Calu3 (cell line): ENCODE results near the gene NEMF. TPM values are rescaled to one million over a fixed set of nuclear protein-coding genes. Genes with fewer than 3 reads are reported as not detected.
A peak's percentile ranks its signal among the peaks of the same experiment; 100 is the strongest.

Experiments used
- BruUV-seq: library from RNA; stranded (reverse); fragments of 400-500 nt; replicated peaks from 2 replicates; lab custom pipeline; 2021; lab: Mats Ljungman, UMichigan
- CTCF ChIA-PET: fragments of 300-600 bp; sonication (Branson Sonifier 250); formaldehyde crosslinking; loops from one replicate; lab custom pipeline; 2022; ENCODE audit warnings: antibody characterized with exemption; lab: Charles Lee
- DNase-seq: peaks from one replicate; pipeline ENCODE4 v3.0.0; 2022
- H3K27ac Mint-ChIP-seq: one replicate; pipeline ENCODE4 v1.8.0; 2022; ENCODE audit warnings: mixed read lengths; ENCODE audit not compliant: unreplicated experiment
- H3K27me3 Mint-ChIP-seq: one replicate; pipeline ENCODE4 v1.8.0; 2022; ENCODE audit warnings: mixed read lengths; ENCODE audit not compliant: unreplicated experiment
- H3K36me3 Mint-ChIP-seq: one replicate; pipeline ENCODE4 v1.8.0; 2022; ENCODE audit warnings: mild to moderate bottlenecking, moderate library complexity, mixed read lengths; ENCODE audit not compliant: insufficient read depth, unreplicated experiment
- H3K4me1 Mint-ChIP-seq: one replicate; pipeline ENCODE4 v1.8.0; 2022; ENCODE audit warnings: mild to moderate bottlenecking, low read depth, mixed read lengths; ENCODE audit not compliant: unreplicated experiment
- H3K4me3 Mint-ChIP-seq: one replicate; pipeline ENCODE4 v1.8.0; 2022; ENCODE audit warnings: mild to moderate bottlenecking, low read depth, moderate library complexity, mixed read lengths; ENCODE audit not compliant: unreplicated experiment
- H3K9me3 Mint-ChIP-seq: one replicate; pipeline ENCODE4 v1.8.0; 2022; ENCODE audit warnings: low read depth, mixed read lengths; ENCODE audit not compliant: unreplicated experiment
- CTCF ChIP-seq: fragments of 200-600 bp; IDR thresholded peaks from one replicate; pipeline ENCODE4 v1.8.0; 2022; ENCODE audit warnings: antibody characterized with exemption; ENCODE audit not compliant: unreplicated experiment
- intact Hi-C: fragments of 100-400 bp; cut with micrococcal nuclease; formaldehyde crosslinking; loops from one replicate; pipeline ENCODE4 v1.10.0; 2022; ENCODE audit not compliant: unreplicated experiment
- total RNA-seq: library from RNA; stranded (reverse); gene quantifications from 2 replicates; pipeline ENCODE4 v1.2.3, GENCODE V29; 2022

The NEMF gene
- total RNA-seq, 1 experiment from 2014 or later, result 77.7 TPM

GRCh38 chr14:49767571-49768300 lies 84.9 kb downstream of the NEMF start, which contains the start of gene KLHDC2:
Gene KLHDC2 (plus strand): TSS chr14:49768153. CDS start chr14:49768469, 316 bp downstream.
- Mint-ChIP-seq H3K4me1 (peaks cover 28% of the 10 kb centered on the region), H3K27me3 (no peaks in the 10 kb centered on the region), H3K27ac (peak within 1 kb of the TSS; percentile 78), H3K4me3 (peak within 1 kb of the TSS; percentile 85), H3K9me3 (no peaks in the 10 kb centered on the region), H3K36me3 (peaks cover 44% of the 10 kb centered on the region)
- no peak for TF ChIP-seq CTCF
- CTCF ChIA-PET, result interaction anchor here (0.6 to 3.8 kb wide), 8 partner anchors 18 to 706 kb away, joined by 3 to 27 read pairs (median 4); partner anchors contain the start of genes DNAAF2 and POLE2
- DNase-seq, result peak; percentile 91
- BruUV-seq, result no TSS peak
- intact Hi-C loops, result loop anchor here (5.0 kb wide), 2 partner anchors 75 to 135 kb away; partner anchors contain the start of gene KLHDC1

GRCh38 chr14:49767270-49767570 lies 85.4 kb downstream of the NEMF start:
- CTCF ChIA-PET, result interaction anchor here (0.6 to 3.8 kb wide), 6 partner anchors 17 to 512 kb away, joined by 3 to 27 read pairs (median 5); partner anchors contain the start of genes DNAAF2 and POLE2
- TSS peak; percentile 39 for BruUV-seq
- intact Hi-C loops, result loop anchor here (5.0 kb wide), 2 partner anchors 75 to 135 kb away; partner anchors contain the start of gene KLHDC1
- Mint-ChIP-seq H3K4me1 (peaks cover 28% of the 10 kb centered on the region), H3K36me3 (peaks cover 44% of the 10 kb centered on the region), H3K27ac (peak overlapping the region; percentile 78), H3K9me3 (no peaks in the 10 kb centered on the region), H3K4me3 (peak overlapping the region; percentile 85), H3K27me3 (no peaks in the 10 kb centered on the region)
- no peak for DNase-seq
- TF ChIP-seq CTCF, result no peak

GRCh38 chr14:49766839-49767238 lies 85.7 kb downstream of the NEMF start:
- TF ChIP-seq CTCF, result no peak
- CTCF ChIA-PET, result interaction anchor here (1.8 to 3.8 kb wide), 2 partner anchors 75 to 132 kb away, joined by 6 to 27 read pairs; partner anchors contain the start of gene DNAAF2
- Mint-ChIP-seq H3K36me3 (peaks cover 44% of the 10 kb centered on the region), H3K9me3 (no peaks in the 10 kb centered on the region), H3K27me3 (no peaks in the 10 kb centered on the region), H3K4me3 (peak overlapping the region; percentile 85), H3K27ac (peak overlapping the region; percentile 78), H3K4me1 (peaks cover 28% of the 10 kb centered on the region)
- DNase-seq, result peak; percentile 3
- no TSS peak for BruUV-seq
- intact Hi-C loops, result loop anchor here (5.0 kb wide), 2 partner anchors 75 to 135 kb away; partner anchors contain the start of gene KLHDC1

GRCh38 chr14:49761839-49762551 lies 90.6 kb downstream of the NEMF start:
- DNase-seq, result no peak

More at GRCh38 chr14:49761839-49762551, 90.6 kb downstream of the NEMF start:
- BruUV-seq, result no TSS peak
- TF ChIP-seq CTCF, result no peak
- H3K4me3 Mint-ChIP-seq, result no peak overlapping the region
- intact Hi-C loops, result no loop called here
- H3K4me1 Mint-ChIP-seq, result peaks cover 6% of the 10 kb centered on the region
- peaks cover 5% of the 10 kb centered on the region for H3K36me3 Mint-ChIP-seq
- H3K27me3 Mint-ChIP-seq, result no peaks in the 10 kb centered on the region
- H3K9me3 Mint-ChIP-seq, result no peaks in the 10 kb centered on the region
- no peak overlapping the region for H3K27ac Mint-ChIP-seq
- CTCF ChIA-PET, result no interaction called here
